ENCODE results near the gene PCNX2.

DNA sequence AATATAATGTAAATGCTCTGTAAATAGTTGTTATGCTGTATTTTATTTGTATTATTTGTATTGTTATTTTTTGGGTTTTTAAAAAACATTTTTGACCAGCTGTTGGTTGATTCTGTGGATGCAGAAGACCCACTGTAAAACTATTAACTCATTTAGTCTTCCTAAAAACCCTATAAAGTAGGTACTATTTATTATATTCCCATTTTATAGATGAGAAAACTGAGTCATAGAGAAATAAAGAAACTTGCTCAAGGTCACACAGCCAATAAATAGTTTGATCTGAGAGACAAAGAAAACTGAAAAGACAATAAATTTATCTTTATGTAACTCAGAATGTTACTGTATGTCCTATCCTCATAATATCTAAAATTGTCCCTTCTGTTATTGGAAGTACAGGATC is 30.8 kb upstream of the PCNX2 start:
- TF ChIP-seq, protein P1, sequence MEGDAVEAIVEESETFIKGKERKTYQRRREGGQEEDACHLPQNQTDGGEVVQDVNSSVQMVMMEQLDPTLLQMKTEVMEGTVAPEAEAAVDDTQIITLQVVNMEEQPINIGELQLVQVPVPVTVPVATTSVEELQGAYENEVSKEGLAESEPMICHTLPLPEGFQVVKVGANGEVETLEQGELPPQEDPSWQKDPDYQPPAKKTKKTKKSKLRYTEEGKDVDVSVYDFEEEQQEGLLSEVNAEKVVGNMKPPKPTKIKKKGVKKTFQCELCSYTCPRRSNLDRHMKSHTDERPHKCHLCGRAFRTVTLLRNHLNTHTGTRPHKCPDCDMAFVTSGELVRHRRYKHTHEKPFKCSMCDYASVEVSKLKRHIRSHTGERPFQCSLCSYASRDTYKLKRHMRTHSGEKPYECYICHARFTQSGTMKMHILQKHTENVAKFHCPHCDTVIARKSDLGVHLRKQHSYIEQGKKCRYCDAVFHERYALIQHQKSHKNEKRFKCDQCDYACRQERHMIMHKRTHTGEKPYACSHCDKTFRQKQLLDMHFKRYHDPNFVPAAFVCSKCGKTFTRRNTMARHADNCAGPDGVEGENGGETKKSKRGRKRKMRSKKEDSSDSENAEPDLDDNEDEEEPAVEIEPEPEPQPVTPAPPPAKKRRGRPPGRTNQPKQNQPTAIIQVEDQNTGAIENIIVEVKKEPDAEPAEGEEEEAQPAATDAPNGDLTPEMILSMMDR (IDR thresholded peaks at IDR 0.05), result no peak
- TF ChIP-seq POLR2A (IDR thresholded peaks at IDR 0.05), result no peak

Measured in lower leg skin (tissue), 3 donors.